HG02678 (cell line): ENCODE data around the gene PHLPP1.

Experiments
- ATAC-seq: cut with Tn5 transposase; IDR thresholded peaks from one replicate; pipeline ENCODE4 v1.9.1; 2021; ENCODE audit warnings: mild to moderate bottlenecking, moderate library complexity; ENCODE audit not compliant: unreplicated experiment

The PHLPP1 gene

DNA sequence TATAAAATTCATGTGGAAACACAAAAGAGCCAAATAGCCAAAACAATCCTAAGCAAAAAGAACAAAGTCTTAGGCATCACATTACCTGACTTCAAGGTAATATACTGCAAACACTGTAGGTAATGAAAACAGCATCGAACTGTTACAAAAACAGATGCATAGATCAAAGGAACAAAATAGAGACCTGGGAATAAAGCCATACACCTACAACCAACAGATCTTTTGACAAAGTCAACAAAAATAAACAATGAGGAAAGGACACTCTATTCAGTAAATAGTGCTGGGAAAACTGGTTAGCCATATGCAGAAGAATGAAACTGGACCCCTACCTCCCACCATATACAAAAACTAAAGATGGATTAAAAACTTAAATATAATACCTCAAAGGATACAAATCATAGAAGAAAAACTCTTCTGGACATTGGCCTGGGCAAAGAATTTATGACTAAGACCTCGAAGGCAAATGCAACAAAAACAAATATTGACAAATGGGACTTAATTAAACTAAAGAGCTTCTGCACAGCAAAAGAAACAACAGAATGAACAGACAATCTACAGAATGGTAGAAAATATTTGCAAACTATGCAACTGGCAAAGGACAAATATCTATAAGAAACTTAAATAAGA lies 218.0 kb downstream of the PHLPP1 start:
- no peak for ATAC-seq

- ATAC-seq: no peak
Observed at GRCh38 chr18:62935994-62936393, 220.7 kb downstream of the PHLPP1 start.

DNA sequence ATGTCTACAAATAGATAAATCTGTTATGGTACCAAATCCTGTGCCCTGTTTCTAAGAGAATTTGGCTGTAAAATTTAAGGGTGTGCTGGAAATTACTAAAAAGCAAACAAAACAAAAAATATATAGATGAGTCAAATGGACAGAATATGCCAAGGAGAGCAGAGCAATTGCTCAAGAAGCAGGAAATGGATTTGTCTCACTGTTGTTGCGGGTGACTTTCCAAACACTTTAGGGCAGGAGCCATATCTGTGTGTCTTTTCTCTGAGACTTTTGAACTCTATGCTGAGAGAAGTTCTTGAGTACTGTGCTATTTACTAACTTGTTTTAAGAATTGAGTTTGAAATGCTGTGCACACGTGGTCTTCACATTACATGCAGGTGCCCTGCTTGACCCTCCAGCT lies 221.7 kb downstream of the PHLPP1 start:
- ATAC-seq: no peak

- no peak for ATAC-seq
Observed at GRCh38 chr18:62938006-62938405, 222.7 kb downstream of the PHLPP1 start.

DNA sequence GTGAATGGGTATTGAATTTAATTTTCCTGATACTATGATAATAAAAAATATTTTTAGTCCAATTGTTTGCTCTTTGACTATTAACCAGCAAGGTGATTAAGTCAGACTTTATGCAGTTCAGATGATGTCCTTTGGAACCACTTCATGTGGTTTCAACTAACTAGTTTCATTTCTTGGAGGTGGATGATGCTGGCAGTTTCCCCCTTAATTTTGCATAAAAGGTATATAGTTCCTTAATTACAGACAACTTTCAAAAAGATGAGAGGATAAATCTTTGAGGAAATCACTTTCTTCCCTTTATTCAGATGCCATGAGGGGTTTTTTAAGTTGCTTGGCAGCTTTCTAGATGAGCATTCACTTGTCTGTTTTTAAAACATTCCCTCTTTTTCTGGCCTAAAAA lies 223.1 kb downstream of the PHLPP1 start:
- peak; percentile 73 for ATAC-seq

DNA sequence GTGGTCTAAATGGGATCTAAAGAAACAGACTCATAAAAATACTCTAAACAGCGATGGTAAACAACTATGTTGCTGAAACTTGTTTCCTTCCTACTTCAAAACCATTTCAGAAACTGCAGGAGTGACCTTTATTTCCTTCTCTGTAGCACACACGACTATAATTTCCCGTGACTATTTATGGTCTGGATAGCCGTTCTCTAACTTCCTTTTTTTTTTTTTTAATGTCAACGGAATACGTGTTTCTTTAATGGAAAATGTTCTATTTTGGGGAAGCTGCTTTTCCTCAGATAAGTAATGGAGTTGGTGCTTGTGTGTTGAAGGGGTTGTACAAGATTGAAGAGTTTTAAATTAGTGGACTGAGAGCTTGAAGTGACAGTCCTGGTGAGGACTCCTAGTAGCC lies 224.1 kb downstream of the PHLPP1 start:
- ATAC-seq: no peak

- ATAC-seq: no peak
Observed at GRCh38 chr18:62939926-62940325, 224.6 kb downstream of the PHLPP1 start.

- no peak for ATAC-seq
Observed at GRCh38 chr18:62942578-62942977, 227.2 kb downstream of the PHLPP1 start.

GRCh38 chr18:62944454-62944853 lies 229.1 kb downstream of the PHLPP1 start:
- no peak for ATAC-seq

- ATAC-seq: no peak
Observed at GRCh38 chr18:62948788-62949187, 233.4 kb downstream of the PHLPP1 start.

DNA sequence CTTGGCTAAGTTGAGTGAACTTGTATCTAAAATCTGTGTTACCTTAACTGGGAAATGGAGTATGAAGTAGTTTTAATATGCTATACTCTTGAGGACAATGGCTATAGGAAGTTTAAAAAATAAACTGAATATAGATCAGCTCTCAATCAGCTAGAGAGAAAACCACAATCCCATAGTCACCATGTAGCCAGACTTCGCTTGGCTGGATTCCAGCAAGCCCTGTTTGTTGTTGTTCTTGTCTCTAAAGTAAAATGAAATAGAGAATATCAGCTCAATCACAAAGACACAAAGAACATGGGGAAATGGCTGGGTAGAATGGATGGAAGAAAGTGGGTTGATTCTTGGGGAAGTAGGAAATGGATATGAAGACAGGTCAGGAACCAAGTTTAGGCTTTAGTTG lies 234.9 kb downstream of the PHLPP1 start:
- ATAC-seq: no peak

GRCh38 chr18:62952807-62953206 lies 237.5 kb downstream of the PHLPP1 start:
- ATAC-seq: no peak

GRCh38 chr18:62953663-62954062 lies 238.3 kb downstream of the PHLPP1 start:
- ATAC-seq: no peak

GRCh38 chr18:62954366-62954765 lies 239.0 kb downstream of the PHLPP1 start:
- ATAC-seq: no peak

GRCh38 chr18:62957885-62958472 lies 242.6 kb downstream of the PHLPP1 start:
- peak; percentile 60 for ATAC-seq

GRCh38 chr18:62959481-62959880 lies 244.1 kb downstream of the PHLPP1 start:
- ATAC-seq: no peak

DNA sequence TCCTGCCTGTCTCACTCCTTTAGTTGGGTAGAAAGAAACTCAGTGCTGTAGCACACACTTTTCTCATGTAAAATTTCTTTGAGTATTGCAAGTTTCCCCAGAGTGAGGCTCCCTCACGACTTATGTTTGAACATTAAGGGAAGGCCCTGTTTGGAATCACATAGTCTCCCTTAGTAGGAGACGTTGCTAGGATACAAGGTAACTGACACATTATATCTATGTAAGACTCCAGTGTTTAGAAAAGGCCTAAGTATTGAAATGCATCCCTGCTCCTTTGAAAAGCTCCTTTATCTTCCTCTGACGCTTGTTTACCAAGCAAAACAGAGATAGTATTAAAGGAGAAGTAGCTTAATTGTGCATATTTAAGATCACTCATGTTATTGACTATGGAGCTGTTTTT lies 248.2 kb downstream of the PHLPP1 start:
- ATAC-seq: no peak

DNA sequence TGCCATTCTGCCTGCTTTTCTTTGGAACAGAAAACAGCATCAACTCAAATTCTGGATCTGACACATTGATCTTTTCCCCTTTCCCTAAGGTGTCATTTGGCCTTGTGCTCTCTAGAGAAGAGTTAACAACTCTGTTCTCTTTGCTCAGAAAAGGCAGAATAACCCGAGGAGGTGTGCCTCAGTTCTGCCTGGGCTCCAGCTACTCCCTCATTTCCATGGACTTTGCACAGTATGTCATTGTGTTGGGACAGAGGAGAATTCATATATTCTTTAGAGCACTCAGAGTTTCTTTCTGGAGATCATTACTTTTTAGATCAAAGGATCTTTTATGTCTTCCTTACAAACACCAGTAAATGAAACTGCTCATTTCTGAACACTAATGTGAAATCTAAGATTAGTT lies 249.1 kb downstream of the PHLPP1 start:
- no peak for ATAC-seq

DNA sequence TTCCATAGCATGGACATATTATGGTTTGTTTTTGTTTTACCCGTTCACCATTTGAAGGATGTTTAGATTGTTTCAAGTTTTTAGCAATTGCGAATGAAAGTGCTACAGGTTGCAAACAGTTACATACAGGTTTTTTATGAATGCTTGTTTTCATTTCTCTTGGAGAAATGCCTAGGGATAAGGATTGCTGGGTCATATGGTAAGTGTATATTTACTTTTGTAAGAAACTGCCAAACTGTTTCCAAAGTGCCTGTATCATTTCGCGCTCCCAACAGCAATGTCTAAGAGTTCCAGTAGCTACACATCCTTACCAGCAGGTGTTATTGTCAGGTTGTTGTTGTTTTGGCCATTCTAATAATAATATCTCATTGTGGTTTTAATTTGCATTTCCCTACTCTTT lies 251.7 kb downstream of the PHLPP1 start:
- no peak for ATAC-seq

- ATAC-seq: no peak
Observed at GRCh38 chr18:62973689-62974088, 258.3 kb downstream of the PHLPP1 start.

- ATAC-seq: no peak
Observed at GRCh38 chr18:62974388-62974787, 259.0 kb downstream of the PHLPP1 start.

- ATAC-seq: no peak
Observed at GRCh38 chr18:62974928-62975675, 259.8 kb downstream of the PHLPP1 start.
